Measurements from ENCODE around the gene USP21.

Gene USP21

DNA sequence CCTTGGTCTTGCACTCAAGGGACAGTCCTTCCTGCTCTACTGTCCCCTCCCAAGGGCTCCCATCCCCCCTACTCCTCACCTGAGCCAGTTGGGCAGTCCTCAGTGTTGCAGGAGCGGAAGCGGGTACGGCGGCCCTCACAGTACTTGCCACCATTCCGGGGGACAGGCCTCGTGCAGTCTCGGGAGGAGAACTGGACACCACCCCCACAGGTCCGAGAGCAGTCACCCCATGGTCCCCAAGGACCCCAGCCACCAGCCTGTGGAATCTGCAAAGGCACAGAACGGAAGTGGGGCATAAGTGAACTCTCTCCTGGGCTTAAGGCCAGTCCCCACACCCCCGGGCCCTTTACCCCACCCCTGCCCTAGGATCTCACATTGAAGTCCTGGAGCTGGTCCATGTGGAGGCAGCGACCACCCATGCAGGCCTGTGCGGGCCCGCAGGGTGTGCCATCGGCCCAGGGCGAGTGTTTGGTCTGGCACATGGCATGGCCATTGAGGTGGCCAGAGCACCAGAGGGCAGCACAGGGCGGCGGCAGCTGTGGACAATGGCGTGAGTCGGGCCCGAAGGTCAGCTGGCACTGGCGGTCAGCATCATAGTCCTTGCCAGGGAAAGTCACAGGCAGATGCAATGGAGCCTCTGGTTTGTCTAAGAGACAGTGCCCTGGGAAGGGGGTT lies 34.4 kb downstream of the USP21 start:
- no peak for DNase-seq

- peak; percentile 71 to 87 (median 81) for DNase-seq
Measured at GRCh38 chr1:161195171-161195570, 35.9 kb downstream of the USP21 start.

DNA sequence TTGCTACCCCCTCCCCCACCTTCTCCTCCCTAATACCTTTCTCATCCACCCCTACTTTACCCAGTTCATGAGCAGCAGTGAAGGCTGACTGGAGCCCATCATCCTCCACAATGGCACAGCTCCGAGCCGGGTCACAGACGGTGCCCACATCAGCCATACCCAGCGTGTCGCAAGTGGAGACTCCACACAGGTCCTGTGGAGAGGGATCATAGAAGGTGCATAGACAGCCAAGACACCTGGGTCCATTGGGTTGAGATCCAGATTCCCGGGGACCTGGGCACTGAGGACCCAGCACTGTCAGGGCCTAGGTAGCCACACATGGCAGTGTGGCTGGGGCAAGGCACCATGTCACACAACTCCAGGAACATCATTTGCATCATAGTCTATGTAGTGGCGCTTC lies 36.8 kb downstream of the USP21 start:
- no peak for DNase-seq

- DNase-seq = no peak
Measured at GRCh38 chr1:161196521-161197451, 37.5 kb downstream of the USP21 start.

GRCh38 chr1:161197560-161198193 lies 38.4 kb downstream of the USP21 start:
- no peak for DNase-seq

- DNase-seq = no peak
Measured at GRCh38 chr1:161198194-161198896, 39.0 kb downstream of the USP21 start.

DNA sequence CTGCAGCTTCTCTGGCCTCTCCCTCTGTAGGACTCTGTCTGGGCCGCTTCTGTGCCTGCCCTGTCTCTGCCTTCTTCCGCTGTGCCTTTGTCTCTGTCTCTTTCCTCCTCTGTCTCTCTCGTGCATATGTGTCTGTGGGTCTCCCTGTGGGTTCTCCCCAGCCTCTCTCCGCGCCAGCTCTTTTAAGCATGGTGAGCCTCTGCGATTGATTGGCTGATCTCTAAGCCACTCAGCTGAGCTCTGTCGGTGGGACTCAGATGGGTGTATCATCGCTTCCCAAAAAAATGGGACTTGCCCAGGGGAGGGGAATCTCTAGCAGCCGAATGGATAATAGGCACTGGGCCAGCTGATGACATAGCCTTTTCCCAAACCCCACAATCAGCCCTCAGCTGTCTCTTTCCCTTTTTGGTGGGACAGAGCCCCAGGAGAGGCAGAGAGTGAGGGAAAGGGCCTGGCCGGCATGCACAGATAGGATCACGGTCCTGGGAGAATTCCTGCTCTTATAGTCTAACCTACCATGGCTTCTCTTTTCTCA lies 39.7 kb downstream of the USP21 start, which contains the start of gene ADAMTS4:
TSS of gene ADAMTS4 (minus strand) at position 158 of the 535 bp plus-strand sequence. CDS start 427 bp downstream, outside the sequence.
- no peak for DNase-seq

DNA sequence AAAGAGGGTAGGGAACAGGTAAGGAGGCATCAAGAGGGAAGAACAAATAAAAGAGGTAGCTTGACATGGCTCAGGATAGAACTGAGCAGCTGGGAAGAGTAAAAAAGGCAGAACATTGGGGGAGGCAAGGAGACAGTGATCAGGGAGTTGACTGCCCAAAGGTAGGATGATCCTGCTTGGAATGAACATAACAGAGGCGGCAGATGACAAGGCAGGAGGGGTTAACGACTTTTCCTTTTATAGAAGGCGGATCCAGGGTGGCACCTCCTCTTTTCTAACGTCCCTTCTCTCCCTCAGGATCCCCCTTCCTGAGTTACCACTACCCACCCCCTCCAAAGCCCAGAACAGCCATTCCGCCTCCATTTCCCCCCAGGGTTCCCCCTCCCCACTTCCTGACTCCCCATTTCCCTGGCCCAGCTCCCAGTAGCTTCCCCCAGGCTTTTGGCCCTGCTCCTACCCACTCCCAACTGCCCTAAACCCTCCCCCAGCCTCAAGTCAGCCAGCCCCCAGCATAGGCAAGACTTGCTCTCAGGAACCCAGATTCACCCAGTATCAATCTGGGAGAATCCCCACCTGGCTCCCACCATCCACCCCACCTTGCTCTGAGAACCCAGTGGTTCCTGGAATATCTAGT lies 40.3 kb downstream of the USP21 start:
- no peak for DNase-seq

DNA sequence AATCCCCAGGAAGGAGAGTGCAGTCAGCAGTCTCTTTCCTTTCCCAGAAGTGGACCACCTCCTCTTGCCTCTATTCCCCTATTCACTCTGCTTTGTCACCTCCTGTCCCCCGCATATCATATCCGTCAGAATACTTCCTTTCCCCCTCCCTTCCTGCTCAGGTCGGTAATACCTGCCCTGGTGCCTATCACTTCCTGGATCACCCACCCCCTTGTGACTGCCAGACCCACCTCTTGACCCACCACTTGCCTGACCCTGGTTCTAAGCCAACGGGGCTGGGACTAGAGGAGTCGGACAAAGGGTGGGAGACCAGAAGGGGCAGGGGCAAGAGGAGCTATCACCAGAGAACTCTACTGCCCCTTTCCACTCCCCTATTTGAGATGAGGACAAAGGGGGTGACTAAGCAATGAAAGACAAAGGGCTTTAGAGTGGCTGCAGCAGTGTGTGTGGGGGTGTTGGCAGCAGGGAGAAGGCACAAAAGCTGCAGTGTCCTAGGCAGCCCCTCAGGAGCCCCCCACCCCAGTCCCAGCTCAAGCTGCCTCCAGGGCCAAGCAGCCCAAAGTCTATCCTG lies 41.2 kb downstream of the USP21 start:
- no peak for DNase-seq

- DNase-seq = peak; percentile 69 to 85 (median 80)
Measured at GRCh38 chr1:161200992-161201835, 41.9 kb downstream of the USP21 start.

DNA sequence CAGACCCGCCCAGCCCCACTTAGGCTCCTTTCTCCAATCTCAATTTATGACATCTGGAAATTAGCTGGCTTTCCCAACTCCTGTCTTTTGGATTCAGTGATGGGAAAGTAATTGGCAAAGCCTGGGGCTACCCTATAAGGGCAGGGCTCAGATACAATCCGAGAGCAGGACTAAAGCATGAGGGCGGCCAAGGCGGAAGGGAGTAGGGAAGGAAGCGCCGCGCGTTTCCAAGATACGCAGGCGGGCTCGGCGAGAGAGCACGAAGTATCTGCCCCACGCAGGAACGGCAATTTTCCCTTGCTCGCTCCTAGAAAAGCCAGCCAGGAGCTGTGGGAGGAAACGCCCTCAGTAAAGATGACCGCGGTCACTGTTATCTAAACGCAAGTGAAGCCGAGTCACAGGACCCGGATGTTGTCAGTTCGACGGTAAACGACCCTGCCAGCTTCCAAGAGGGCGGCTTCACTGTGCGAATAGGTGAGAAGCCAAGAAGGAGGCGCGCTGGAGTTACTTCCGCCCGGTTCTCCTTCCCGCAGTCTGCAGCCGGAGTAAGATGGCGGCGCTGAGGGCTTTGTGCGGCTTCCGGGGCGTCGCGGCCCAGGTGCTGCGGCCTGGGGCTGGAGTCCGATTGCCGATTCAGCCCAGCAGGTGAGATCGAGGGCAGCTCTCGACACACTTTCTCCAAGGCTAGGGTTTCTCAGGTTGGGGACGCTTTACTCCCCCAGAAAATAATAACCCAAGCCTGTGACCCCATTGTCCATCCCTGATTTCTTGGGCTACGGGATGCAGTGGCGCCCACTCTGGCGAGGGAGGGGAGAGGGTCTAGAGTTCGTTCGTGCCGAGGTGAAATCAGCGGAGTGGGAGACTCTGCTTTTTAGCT lies 42.8 kb downstream of the USP21 start, which contains the start of gene NDUFS2:
TSS of gene NDUFS2 (plus strand) at position 532 of the 877 bp plus-strand sequence. CDS start at position 551, 19 bp downstream.
- DNase-seq = peak; percentile 97 to 99 (median 98)

- DNase-seq = no peak
Measured at GRCh38 chr1:161206411-161207140, 47.3 kb downstream of the USP21 start.

GRCh38 chr1:161207173-161207572 lies 47.9 kb downstream of the USP21 start:
- DNase-seq = no peak

DNA sequence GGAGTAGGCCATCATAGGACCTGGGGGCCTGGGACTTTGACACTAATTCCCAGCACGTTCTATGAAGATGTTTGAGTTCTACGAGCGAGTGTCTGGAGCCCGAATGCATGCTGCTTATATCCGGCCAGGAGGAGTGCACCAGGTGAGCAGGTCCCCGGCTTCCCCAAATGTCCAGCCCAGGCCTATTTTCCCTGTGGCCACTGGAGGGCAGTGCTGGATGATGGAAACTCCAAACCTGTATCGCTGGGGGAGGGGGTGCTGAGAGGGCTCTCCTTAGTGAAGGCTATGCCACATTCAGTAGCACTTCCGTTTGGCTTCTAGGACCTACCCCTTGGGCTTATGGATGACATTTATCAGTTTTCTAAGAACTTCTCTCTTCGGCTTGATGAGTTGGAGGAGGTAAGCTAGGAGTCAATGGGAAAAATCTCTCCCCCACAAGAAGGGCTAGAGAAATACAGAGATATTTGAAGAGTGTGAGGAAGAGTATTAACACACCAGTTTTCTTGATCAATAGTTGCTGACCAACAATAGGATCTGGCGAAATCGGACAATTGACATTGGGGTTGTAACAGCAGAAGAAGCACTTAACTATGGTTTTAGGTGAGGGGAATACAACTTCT lies 50.6 kb downstream of the USP21 start:
- peak; percentile 82 to 88 (median 86) for DNase-seq

DNA sequence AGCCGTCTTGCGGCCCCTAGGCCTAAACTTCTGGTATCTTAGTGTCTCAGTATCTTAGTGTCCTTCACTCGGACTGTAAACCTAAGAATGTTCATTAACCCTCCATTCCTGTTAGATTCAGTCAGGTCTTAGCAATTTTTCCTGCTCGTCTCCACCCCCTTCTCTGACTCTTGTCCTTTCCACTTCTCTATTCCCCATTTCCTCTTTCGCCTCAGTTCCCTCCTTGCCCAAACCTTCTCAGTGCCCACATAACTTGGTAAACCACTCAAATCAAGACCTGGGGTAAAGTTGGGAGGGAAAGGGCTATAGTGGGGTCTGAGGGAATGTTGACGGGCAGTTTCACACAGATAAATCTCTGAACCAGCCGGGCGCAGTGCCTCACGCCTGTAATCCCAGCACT lies 55.1 kb downstream of the USP21 start:
- peak; percentile 70 to 87 (median 80) for DNase-seq

- DNase-seq = peak; percentile 91 to 95 (median 94)
Measured at GRCh38 chr1:161215076-161215475, 55.8 kb downstream of the USP21 start, which contains the start of gene FCER1G. Gene FCER1G (plus strand): TSS chr1:161215295. CDS start chr1:161215322, 27 bp downstream.

Data from suppressor macrophage (primary cell).